ENCODE data around the gene AGO1. TPM values are rescaled to one million over a fixed set of nuclear protein-coding genes. Genes with fewer than 3 reads are reported as not detected.

Gene AGO1
- 11.1 and 12.7 TPM in 2 replicates for total RNA-seq (2012; rRNA removed)

DNA sequence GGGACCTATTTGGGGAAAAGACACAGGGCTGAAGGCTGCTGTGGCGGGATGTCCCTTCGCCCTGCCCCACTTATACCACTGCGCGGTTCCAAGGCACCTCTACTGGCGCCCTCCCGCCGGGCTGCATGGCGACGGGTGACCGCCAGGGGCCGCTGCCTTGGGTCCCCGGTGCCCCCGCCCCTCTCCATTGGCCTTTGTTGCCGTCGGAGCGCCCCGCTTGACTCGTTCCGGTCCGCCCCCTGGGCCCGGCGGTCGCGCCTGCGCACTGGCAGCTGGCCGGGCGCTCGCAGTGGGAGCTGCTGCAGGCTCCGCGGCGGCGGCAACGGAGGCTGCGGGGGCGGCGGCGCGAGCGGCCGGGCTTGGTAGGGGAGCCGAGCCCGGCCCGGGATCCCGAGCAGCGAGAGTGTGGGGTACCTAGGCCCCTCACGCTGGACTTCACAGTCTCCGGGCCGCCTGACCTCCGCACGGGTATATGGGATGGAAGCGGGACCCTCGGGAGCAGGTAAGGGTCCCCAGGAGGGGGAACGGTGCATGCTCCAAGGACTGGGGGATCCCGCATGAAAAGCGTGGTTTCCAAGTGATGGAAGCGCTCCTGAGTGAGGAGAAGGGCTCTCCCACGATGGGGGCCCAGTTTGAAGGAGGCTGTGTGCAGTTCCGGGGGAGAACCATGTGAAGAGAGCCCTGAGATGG is at the start of gene AGO1:
Gene AGO1 (plus strand): TSS at position 265 of the 690 bp plus-strand sequence. CDS start 213 bp downstream, at position 478.
- peaks cover under 1% of the 10 kb centered on the region for H3K36me3 ChIP-seq (ENCODE audit: insufficient read depth, low read length)
- no peaks in the 10 kb centered on the region for H3K27me3 ChIP-seq (ENCODE audit: control insufficient read depth, insufficient read depth, low read length)
- no peaks in the 10 kb centered on the region for H3K9me3 ChIP-seq (replicated peaks; ENCODE audit: low read length)
- peak within 1 kb of the TSS; percentile 96 for H3K4me3 ChIP-seq (ENCODE audit: low read length)
- H3K4me1 ChIP-seq (ENCODE audit: control insufficient read depth, insufficient read depth, low read length) = peaks cover 8% of the 10 kb centered on the region
- H3K9ac ChIP-seq (ENCODE audit: low read depth, low read length) = peak within 1 kb of the TSS; percentile 91
- H3K4me2 ChIP-seq (ENCODE audit: low read length) = peak within 1 kb of the TSS; percentile 95

DNA sequence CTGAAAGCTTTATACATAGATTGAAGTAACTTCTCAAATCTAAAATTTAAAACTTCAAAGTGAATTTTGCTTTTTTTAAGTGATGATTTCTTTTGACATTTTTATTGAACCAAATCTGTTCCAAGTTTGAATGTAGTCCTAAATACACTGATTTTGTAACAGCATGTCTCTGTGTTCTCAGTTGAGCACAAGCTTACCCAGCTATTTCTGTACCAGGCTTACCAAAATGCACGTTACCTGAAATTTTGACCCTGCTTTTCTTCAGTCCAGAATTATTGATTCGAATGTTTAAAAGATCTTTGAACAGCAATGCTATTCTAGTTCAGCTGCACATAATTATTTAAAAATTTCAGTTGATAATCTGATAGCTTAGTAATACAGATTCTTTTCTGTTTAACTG is 49.6 kb upstream of the AGO1 start:
- H3K36me3 ChIP-seq (ENCODE audit: insufficient read depth, low read length) = peaks cover 55% of the 10 kb centered on the region
- H3K27me3 ChIP-seq (ENCODE audit: control insufficient read depth, insufficient read depth, low read length) = no peaks in the 10 kb centered on the region
- no peak overlapping the region for H3K9ac ChIP-seq (ENCODE audit: low read depth, low read length)
- no peak overlapping the region for H3K4me3 ChIP-seq (ENCODE audit: low read length)
- H3K4me1 ChIP-seq (ENCODE audit: control insufficient read depth, insufficient read depth, low read length) = no peaks in the 10 kb centered on the region
- H3K9me3 ChIP-seq (replicated peaks; ENCODE audit: low read length) = no peaks in the 10 kb centered on the region
- H3K4me2 ChIP-seq (ENCODE audit: low read length) = no peak overlapping the region

DNA sequence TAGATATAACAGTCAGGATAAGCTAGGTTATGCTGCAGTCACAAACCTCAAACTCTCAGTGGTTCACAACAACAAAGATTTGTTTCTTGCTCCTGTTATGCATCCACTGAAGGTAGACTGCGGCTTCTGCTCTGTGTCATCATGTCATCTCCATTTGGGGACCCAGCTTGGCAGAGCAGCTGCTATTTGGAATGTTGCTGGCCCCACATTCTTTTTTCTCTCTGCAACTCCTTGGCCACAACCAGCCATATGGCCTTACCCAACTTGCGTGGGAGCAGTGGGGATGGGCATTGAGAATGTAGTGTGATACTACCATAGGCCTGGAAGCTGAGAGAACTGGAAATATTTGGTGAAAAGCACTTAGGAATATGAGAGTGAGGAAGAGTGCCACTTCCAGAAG is 48.8 kb upstream of the AGO1 start:
- Histone ChIP-seq H3K4me1 (ENCODE audit: control insufficient read depth, insufficient read depth, low read length) (no peaks in the 10 kb centered on the region), H3K4me2 (ENCODE audit: low read length) (no peak overlapping the region), H3K36me3 (ENCODE audit: insufficient read depth, low read length) (peaks cover 56% of the 10 kb centered on the region)

DNA sequence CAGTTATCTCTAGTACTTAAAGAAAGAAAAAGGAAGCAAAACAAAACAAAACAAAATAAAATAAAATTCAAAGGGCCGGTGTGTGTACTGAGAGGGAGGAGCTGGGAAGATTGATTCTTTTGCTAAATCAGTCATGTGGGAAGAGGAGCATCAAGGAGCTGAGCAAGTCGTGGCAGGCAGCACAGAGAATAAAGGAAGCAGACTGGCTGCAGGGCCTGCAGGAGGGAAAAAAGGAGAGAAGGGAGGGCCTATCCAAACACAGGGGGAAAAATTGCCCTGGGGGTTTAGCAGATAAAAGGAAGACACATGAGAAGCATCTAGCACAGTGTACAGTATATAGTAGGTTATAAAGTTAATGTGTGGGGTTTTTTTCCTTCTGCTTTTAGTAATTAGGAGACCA is 47.6 kb upstream of the AGO1 start:
- no peaks in the 10 kb centered on the region for H3K4me1 ChIP-seq (ENCODE audit: control insufficient read depth, insufficient read depth, low read length)
- no peaks in the 10 kb centered on the region for H3K9me3 ChIP-seq (replicated peaks; ENCODE audit: low read length)
- no peak overlapping the region for H3K4me2 ChIP-seq (ENCODE audit: low read length)
- peaks cover 56% of the 10 kb centered on the region for H3K36me3 ChIP-seq (ENCODE audit: insufficient read depth, low read length)
- no peak overlapping the region for H3K9ac ChIP-seq (ENCODE audit: low read depth, low read length)
- H3K27me3 ChIP-seq (ENCODE audit: control insufficient read depth, insufficient read depth, low read length) = no peaks in the 10 kb centered on the region
- no peak overlapping the region for H3K4me3 ChIP-seq (ENCODE audit: low read length)

More for the DNA sequence above, 48.8 kb upstream of the AGO1 start:
- Histone ChIP-seq H3K27me3 (ENCODE audit: control insufficient read depth, insufficient read depth, low read length) (no peaks in the 10 kb centered on the region), H3K9ac (ENCODE audit: low read depth, low read length) (no peak overlapping the region), H3K9me3 (replicated peaks; ENCODE audit: low read length) (no peaks in the 10 kb centered on the region), H3K4me3 (ENCODE audit: low read length) (no peak overlapping the region)

DNA sequence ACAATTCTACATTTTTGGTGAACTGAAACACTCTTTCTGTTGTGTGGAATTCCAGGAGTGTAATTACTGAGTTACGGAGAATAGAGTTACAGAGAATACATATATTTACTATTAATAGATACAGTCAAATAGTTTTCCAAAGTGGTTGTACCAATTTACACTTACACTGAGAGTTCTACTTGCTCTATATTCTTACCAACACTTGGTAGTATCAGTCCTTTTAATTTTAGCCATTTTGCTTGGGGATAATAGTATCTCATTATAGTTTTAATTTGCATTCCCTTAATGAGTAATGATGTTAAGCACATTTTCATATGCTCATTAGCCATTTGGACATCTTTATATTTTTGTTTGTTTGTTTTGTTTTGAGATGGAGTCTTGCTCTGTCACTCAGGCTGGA is 46.3 kb upstream of the AGO1 start:
- peaks cover 58% of the 10 kb centered on the region for H3K36me3 ChIP-seq (ENCODE audit: insufficient read depth, low read length)
- H3K27me3 ChIP-seq (ENCODE audit: control insufficient read depth, insufficient read depth, low read length) = no peaks in the 10 kb centered on the region

DNA sequence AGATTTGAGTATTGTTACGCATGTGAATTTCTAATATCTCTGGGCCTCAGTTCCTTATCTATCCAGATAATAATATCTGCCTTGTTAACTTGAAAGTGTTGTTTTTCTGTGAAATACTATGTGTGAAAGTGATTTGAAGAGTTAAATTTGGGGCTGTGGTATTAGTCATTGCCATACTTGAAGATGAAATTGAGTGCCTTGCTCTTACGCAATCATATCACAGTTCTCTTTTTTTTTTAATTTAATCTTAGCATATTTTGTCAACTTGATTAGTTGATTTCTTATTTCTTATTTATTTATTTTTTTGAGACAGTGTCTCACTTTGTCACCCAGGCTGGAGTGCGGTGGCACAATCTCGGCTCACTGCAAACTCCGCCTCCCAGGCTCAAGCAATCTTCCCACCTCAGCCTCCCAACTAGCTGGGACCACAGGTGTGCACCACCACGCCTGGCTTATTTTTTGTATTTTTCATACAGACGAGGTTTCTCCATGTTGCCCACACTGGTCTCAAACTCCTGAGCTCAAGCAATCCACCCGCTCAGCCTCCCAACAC is 44.2 kb upstream of the AGO1 start:
- Histone ChIP-seq H3K9me3 (replicated peaks; ENCODE audit: low read length) (no peaks in the 10 kb centered on the region), H3K36me3 (ENCODE audit: insufficient read depth, low read length) (peaks cover 50% of the 10 kb centered on the region), H3K9ac (ENCODE audit: low read depth, low read length) (no peak overlapping the region), H3K4me3 (ENCODE audit: low read length) (no peak overlapping the region), H3K27me3 (ENCODE audit: control insufficient read depth, insufficient read depth, low read length) (no peaks in the 10 kb centered on the region), H3K4me1 (ENCODE audit: control insufficient read depth, insufficient read depth, low read length) (no peaks in the 10 kb centered on the region), H3K4me2 (ENCODE audit: low read length) (no peak overlapping the region)

More for the DNA sequence above, 46.3 kb upstream of the AGO1 start:
- Histone ChIP-seq H3K9me3 (replicated peaks; ENCODE audit: low read length) (no peaks in the 10 kb centered on the region), H3K9ac (ENCODE audit: low read depth, low read length) (no peak overlapping the region), H3K4me3 (ENCODE audit: low read length) (no peak overlapping the region), H3K4me1 (ENCODE audit: control insufficient read depth, insufficient read depth, low read length) (no peaks in the 10 kb centered on the region), H3K4me2 (ENCODE audit: low read length) (no peak overlapping the region)

DNA sequence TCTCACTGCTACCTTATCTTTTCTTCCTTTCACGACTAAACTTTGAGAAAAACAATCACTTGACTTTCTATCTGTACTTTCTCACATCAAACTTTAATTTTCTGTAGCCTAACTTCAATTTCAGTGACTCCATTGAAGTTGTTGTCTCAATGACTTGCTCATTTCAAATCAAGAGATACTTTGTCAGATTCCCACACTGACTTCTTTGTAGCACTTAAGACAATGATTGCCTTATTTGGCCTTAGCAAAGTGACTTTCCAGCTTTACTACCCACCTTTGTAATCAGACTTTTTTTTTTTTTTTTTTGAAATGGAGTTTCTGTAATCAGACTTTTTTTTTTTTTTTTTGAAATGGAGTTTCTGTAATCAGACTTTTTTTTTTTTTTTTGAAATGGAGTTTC is 38.2 kb upstream of the AGO1 start:
- no peak overlapping the region for H3K4me3 ChIP-seq (ENCODE audit: low read length)
- H3K9me3 ChIP-seq (replicated peaks; ENCODE audit: low read length) = no peaks in the 10 kb centered on the region
- H3K9ac ChIP-seq (ENCODE audit: low read depth, low read length) = no peak overlapping the region
- H3K27me3 ChIP-seq (ENCODE audit: control insufficient read depth, insufficient read depth, low read length) = no peaks in the 10 kb centered on the region
- H3K36me3 ChIP-seq (ENCODE audit: insufficient read depth, low read length) = peaks cover 33% of the 10 kb centered on the region
- no peaks in the 10 kb centered on the region for H3K4me1 ChIP-seq (ENCODE audit: control insufficient read depth, insufficient read depth, low read length)
- H3K4me2 ChIP-seq (ENCODE audit: low read length) = no peak overlapping the region

DNA sequence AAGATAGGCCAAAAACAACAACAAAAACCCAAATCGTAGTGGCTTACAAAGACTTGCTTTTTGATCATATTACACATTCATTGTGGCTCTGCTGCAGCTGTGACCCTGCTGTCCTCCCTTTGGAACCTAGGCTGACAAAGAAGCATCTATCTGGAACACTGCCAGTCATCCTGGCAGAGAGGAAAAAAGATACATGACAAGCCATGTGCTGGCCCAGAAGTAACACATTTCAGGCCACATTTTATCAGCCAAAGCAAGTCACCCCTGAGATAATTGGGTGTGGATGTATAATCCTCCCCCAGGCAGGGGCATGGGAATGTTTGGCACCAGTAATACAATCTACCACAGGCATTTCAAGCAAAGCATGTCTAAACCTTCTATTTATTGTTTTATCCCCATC is 37.2 kb upstream of the AGO1 start:
- H3K36me3 ChIP-seq (ENCODE audit: insufficient read depth, low read length) = peaks cover 41% of the 10 kb centered on the region
- no peaks in the 10 kb centered on the region for H3K4me1 ChIP-seq (ENCODE audit: control insufficient read depth, insufficient read depth, low read length)
- no peaks in the 10 kb centered on the region for H3K9me3 ChIP-seq (replicated peaks; ENCODE audit: low read length)

DNA sequence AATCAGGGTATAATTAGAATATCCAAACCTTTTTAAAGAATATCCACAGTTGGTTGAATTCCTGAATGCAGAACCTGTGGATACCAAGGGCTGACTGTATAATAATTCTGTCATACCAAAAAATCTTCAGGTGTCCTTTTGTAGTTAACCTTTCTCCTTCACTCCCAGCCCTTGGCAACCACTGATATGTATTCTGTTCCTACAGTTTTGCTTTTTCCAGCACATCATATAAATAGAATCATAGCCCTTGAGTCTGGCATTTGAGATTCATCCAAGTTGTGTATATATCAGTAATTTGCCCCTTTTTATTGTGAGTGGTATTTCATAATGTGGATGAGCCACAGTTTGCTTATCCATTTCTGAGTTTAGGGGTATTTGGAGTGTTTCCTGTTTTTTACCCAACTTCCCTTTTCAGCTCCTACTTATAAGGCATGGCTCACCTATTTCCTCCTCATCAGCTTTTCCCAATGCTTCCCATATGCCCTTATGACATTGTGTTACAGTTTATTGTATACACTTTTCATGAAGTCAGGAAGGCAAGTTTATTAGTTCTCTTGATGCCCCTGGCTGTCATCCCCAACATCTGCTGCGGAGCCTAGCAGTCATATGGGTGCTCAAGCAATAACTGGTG is 35.0 kb upstream of the AGO1 start:
- Histone ChIP-seq H3K27me3 (ENCODE audit: control insufficient read depth, insufficient read depth, low read length) (no peaks in the 10 kb centered on the region), H3K4me3 (ENCODE audit: low read length) (no peak overlapping the region), H3K4me1 (ENCODE audit: control insufficient read depth, insufficient read depth, low read length) (no peaks in the 10 kb centered on the region), H3K36me3 (ENCODE audit: insufficient read depth, low read length) (peaks cover 48% of the 10 kb centered on the region), H3K9me3 (replicated peaks; ENCODE audit: low read length) (no peaks in the 10 kb centered on the region), H3K9ac (ENCODE audit: low read depth, low read length) (no peak overlapping the region), H3K4me2 (ENCODE audit: low read length) (no peak overlapping the region)

More for the DNA sequence above, 37.2 kb upstream of the AGO1 start:
- Histone ChIP-seq H3K4me2 (ENCODE audit: low read length) (no peak overlapping the region), H3K4me3 (ENCODE audit: low read length) (no peak overlapping the region), H3K27me3 (ENCODE audit: control insufficient read depth, insufficient read depth, low read length) (no peaks in the 10 kb centered on the region), H3K9ac (ENCODE audit: low read depth, low read length) (no peak overlapping the region)

DNA sequence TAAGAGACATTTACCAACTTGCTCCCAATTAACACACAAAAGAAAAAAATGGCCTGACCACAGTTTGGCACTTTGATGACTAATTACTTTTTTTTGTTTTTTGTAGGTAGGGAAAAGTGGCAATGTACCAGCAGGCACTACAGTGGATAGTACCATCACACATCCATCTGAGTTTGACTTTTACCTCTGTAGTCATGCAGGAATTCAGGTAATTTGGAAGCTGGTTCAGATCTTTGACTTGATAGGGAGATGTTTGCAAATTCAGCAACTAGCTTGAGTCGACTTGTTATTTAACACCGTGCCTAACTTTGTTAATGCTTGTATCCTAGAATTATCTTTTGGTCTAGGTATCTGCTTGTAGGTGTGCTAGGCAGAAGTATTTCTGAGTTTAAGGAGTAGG is 33.0 kb upstream of the AGO1 start:
- H3K4me2 ChIP-seq (ENCODE audit: low read length) = no peak overlapping the region
- peaks cover 55% of the 10 kb centered on the region for H3K36me3 ChIP-seq (ENCODE audit: insufficient read depth, low read length)
- no peaks in the 10 kb centered on the region for H3K4me1 ChIP-seq (ENCODE audit: control insufficient read depth, insufficient read depth, low read length)
- no peak overlapping the region for H3K9ac ChIP-seq (ENCODE audit: low read depth, low read length)
- H3K9me3 ChIP-seq (replicated peaks; ENCODE audit: low read length) = no peaks in the 10 kb centered on the region
- no peaks in the 10 kb centered on the region for H3K27me3 ChIP-seq (ENCODE audit: control insufficient read depth, insufficient read depth, low read length)
- no peak overlapping the region for H3K4me3 ChIP-seq (ENCODE audit: low read length)

DNA sequence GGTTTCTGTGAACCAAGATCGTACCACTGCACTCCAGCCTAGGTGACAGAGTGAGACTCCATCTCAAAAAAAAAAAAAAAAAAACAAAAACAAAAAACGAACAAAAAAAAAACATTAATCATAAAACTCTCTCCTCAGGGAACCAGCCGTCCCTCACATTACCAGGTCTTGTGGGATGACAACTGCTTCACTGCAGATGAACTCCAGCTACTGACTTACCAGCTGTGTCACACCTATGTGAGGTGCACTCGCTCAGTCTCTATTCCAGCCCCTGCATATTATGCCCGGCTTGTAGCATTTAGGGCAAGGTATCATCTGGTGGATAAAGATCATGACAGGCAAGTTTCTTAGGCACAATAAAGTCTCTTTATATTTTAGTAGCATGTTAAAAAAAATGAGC is 32.3 kb upstream of the AGO1 start:
- peaks cover 56% of the 10 kb centered on the region for H3K36me3 ChIP-seq (ENCODE audit: insufficient read depth, low read length)
- no peaks in the 10 kb centered on the region for H3K9me3 ChIP-seq (replicated peaks; ENCODE audit: low read length)
- no peaks in the 10 kb centered on the region for H3K27me3 ChIP-seq (ENCODE audit: control insufficient read depth, insufficient read depth, low read length)
- H3K4me2 ChIP-seq (ENCODE audit: low read length) = no peak overlapping the region
- H3K9ac ChIP-seq (ENCODE audit: low read depth, low read length) = no peak overlapping the region
- H3K4me1 ChIP-seq (ENCODE audit: control insufficient read depth, insufficient read depth, low read length) = no peaks in the 10 kb centered on the region
- H3K4me3 ChIP-seq (ENCODE audit: low read length) = no peak overlapping the region

Measured in skeletal muscle satellite cell (primary cell).